HUES6 (cell line): ENCODE data around the gene CRIP1.

ENCODE experiments used
- H3K27ac ChIP-seq: 2 replicates; pipeline ENCODE4 v1.7.0; 2013; ENCODE audit warnings: low read depth, mild to moderate bottlenecking, low read length, inconsistent platforms
- H3K27me3 ChIP-seq: 2 replicates; pipeline ENCODE4 v1.6.1; 2013; ENCODE audit warnings: low read length; ENCODE audit not compliant: control insufficient read depth, insufficient read depth
- H3K36me3 ChIP-seq: 2 replicates; pipeline ENCODE4 v1.6.1; 2013; ENCODE audit warnings: low read length; ENCODE audit not compliant: control insufficient read depth, insufficient read depth
- H3K4me1 ChIP-seq: 2 replicates; pipeline ENCODE4 v1.6.1; 2013; ENCODE audit warnings: low read length; ENCODE audit not compliant: control insufficient read depth, insufficient read depth
- H3K4me3 ChIP-seq: 2 replicates; pipeline ENCODE4 v1.5.1; 2013; ENCODE audit warnings: low read depth, low read length
- H3K9ac ChIP-seq: one replicate; pipeline ENCODE4 v1.6.1; 2013; ENCODE audit warnings: mild to moderate bottlenecking, low read length
- H3K9me3 ChIP-seq: 2 replicates; pipeline ENCODE4 v1.6.1; 2013; ENCODE audit warnings: low read depth, low read length; ENCODE audit not compliant: control insufficient read depth, insufficient read depth

Gene CRIP1

DNA sequence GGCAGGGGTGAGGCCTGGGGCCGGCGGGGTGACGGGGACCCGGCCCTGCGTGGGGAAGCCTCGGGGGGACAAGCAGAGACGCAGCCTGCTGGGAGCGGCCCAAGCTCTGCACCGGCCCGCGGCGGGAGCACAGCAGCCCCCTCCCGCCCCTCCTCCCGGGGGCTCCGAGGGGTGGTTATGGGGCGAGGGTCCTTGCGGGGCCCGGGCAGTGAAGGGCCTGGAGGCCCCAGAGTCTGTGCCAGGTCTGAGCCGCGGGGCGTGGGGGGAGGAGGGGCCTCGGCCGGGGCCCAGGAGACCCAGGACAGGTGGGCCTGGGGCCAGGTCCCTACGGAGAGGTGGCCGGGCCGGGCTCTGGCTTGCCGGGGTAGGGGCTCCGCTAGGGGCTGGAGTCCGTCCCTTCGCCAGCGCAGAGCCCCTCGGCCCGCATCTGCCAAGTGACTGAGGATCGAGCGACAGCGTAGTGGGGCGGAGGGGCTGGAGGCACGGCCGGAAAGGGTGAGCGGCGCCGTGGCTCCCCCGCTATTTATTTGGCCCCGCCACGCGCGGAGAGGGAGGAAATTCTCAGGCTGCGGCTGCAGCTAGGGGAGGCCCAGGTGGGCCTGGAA is 40.2 kb downstream of the CRIP1 start:
- H3K4me1 ChIP-seq: peaks cover 4% of the 10 kb centered on the region; the same call in 1 of the 2 replicates
- peak overlapping the region; percentile 58 for H3K9ac ChIP-seq
- no peaks in the 10 kb centered on the region for H3K36me3 ChIP-seq
- H3K27me3 ChIP-seq: peaks cover 48% of the 10 kb centered on the region
- H3K9me3 ChIP-seq: peaks cover 8% of the 10 kb centered on the region; the same call in 1 of the 2 replicates
- H3K27ac ChIP-seq: no peak overlapping the region
- H3K4me3 ChIP-seq: peak overlapping the region; percentile 50

DNA sequence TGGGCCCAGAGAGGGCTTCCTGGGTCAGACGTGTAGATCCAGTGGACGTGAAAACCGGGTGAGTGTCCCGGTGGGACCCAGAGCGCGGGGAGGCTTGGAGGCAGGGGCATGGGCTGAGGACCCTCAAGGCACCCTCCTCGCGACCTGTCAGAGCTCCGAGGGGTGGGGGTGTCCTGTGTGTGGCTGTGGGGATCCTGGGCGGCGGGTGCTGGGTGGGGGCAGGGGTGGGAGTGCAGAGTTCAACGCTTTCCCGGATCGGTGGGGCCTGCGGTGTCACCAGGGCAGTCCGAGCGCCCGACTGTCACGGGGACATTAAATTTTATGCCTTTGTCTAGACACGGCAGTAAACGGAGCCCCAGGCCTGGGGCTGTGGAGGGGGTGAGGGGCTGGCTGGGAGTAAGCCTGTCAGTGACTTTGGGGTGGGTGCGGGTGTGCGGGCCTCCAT is 40.7 kb downstream of the CRIP1 start:
- Histone ChIP-seq H3K9ac (peak overlapping the region; percentile 58), H3K4me1 (peaks cover 4% of the 10 kb centered on the region; the same call in 1 of the 2 replicates), H3K27ac (no peak overlapping the region), H3K4me3 (peak overlapping the region; percentile 50), H3K9me3 (peaks cover 8% of the 10 kb centered on the region; the same call in 1 of the 2 replicates), H3K36me3 (no peaks in the 10 kb centered on the region), H3K27me3 (peaks cover 47% of the 10 kb centered on the region)

DNA sequence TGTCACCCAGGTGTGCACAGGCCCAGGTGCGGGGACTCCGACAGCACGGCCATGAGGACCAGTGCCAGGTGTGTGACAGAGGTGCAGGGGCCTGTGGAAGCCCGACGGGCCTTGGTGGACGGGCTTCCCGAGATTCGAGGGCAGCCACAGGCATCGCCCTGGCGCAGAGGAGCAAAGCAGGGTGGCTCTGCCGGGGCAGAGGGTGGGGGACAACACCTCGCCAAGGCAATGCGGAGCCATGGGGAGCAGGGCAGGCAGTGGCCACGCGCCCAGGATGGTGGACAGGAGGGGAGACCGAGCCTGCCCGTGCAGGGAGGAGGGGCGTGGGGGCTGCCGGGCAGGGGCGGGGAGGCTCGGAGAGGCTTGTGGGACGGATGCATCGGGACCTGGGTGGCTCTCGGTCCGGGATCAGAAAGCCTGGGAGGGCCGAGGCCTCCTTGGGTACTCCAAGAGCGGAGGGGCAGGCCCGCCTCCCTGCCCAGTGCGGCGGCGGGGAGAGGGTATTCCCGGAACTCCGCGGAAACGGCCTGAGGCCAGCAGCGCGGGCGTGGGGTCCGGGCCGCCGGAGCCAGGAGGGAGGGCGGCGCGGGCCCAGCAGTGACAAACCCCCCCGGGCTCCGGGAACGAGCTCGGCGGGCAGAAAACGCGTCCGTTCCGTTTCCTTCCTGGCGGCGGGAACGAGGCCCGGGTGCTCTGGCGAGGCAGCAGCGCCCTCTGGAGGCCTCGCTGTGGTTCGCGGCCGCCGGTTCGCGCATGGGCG is 41.3 kb downstream of the CRIP1 start:
- peaks cover 4% of the 10 kb centered on the region; the same call in 1 of the 2 replicates for H3K4me1 ChIP-seq
- peak overlapping the region; percentile 59 for H3K4me3 ChIP-seq
- H3K36me3 ChIP-seq: no peaks in the 10 kb centered on the region
- peak overlapping the region; percentile 42 for H3K9ac ChIP-seq
- H3K9me3 ChIP-seq: peaks cover 8% of the 10 kb centered on the region; the same call in 1 of the 2 replicates
- H3K27me3 ChIP-seq: peaks cover 45% of the 10 kb centered on the region
- H3K27ac ChIP-seq: no peak overlapping the region

DNA sequence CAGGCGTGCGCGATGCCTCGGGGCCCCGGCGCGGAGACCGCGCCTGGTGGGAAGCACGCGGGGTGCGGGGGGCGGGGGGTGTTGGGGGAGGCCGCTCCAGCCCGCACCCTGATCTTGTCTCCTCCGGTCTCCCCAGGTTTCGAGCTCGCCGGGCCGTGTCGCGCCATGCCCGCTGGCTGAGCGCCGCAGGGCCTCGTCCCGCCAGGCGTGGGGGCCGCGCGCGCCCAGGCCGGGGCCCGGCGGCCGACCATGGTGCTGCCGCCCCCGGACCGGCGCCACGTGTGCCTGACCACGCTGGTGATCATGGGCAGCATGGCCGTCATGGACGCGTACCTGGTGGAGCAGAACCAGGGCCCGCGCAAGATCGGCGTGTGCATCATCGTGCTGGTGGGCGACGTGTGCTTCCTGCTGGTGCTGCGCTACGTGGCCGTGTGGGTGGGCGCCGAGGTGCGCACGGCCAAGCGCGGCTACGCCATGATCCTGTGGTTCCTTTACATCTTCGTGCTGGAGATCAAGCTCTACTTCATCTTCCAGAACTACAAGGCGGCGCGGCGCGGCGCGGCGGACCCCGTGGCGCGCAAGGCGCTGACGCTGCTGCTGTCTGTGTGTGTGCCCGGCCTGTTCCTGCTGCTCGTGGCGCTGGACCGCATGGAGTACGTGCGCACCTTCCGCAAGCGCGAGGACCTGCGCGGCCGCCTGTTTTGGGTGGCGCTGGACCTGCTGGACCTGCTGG is 42.1 kb downstream of the CRIP1 start:
- peaks cover 45% of the 10 kb centered on the region for H3K27me3 ChIP-seq
- no peak overlapping the region for H3K27ac ChIP-seq
- peaks cover 10% of the 10 kb centered on the region; the same call in 1 of the 2 replicates for H3K9me3 ChIP-seq
- H3K4me3 ChIP-seq: peak overlapping the region; percentile 33
- H3K9ac ChIP-seq: peak overlapping the region; percentile 30
- H3K4me1 ChIP-seq: peaks cover 4% of the 10 kb centered on the region; the same call in 1 of the 2 replicates
- H3K36me3 ChIP-seq: no peaks in the 10 kb centered on the region

DNA sequence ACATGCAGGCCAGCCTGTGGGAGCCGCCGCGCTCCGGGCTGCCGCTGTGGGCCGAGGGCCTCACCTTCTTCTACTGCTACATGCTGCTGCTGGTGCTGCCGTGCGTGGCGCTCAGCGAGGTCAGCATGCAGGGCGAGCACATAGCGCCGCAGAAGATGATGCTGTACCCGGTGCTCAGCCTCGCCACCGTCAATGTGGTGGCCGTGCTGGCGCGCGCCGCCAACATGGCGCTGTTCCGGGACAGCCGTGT is 42.6 kb downstream of the CRIP1 start:
- Histone ChIP-seq H3K9me3 (peaks cover 10% of the 10 kb centered on the region; the same call in 1 of the 2 replicates), H3K4me3 (no peak overlapping the region), H3K27me3 (peaks cover 44% of the 10 kb centered on the region), H3K36me3 (no peaks in the 10 kb centered on the region), H3K9ac (no peak overlapping the region), H3K4me1 (peaks cover 4% of the 10 kb centered on the region; the same call in 1 of the 2 replicates), H3K27ac (no peak overlapping the region)

DNA sequence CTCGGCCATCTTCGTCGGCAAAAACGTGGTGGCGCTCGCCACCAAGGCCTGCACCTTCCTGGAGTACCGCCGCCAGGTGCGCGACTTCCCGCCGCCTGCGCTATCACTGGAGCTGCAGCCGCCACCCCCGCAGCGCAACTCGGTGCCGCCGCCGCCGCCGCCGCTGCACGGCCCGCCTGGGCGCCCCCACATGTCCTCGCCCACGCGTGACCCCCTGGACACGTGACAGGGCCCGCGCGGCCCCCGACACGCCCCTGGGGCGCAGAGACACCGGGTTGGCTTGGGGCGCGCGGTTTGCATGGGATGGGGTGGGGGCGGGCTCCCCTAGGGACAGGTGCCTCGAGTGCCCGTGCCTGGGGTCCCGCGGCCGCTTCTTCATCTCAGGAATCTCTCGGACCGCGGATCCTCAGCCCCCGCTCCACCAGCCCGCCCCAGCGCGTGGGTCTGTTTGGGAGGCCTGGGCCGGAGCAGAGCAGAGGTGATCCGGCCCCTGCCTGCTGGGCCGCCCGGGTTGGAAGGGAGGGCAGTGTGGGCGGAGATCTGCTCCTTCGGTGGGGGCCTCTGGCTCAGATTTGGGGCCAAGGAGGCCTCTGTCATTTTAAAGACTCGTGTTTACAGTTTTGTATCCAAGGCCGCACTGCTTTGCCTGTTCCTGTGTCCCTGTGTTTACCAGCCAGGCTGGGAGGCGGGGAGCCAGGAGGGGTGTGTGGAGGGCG is 43.0 kb downstream of the CRIP1 start:
- Histone ChIP-seq H3K9ac (no peak overlapping the region), H3K36me3 (no peaks in the 10 kb centered on the region), H3K27me3 (peaks cover 39% of the 10 kb centered on the region), H3K27ac (no peak overlapping the region), H3K9me3 (peaks cover 10% of the 10 kb centered on the region; the same call in 1 of the 2 replicates), H3K4me3 (no peak overlapping the region), H3K4me1 (peaks cover 4% of the 10 kb centered on the region; the same call in 1 of the 2 replicates)

DNA sequence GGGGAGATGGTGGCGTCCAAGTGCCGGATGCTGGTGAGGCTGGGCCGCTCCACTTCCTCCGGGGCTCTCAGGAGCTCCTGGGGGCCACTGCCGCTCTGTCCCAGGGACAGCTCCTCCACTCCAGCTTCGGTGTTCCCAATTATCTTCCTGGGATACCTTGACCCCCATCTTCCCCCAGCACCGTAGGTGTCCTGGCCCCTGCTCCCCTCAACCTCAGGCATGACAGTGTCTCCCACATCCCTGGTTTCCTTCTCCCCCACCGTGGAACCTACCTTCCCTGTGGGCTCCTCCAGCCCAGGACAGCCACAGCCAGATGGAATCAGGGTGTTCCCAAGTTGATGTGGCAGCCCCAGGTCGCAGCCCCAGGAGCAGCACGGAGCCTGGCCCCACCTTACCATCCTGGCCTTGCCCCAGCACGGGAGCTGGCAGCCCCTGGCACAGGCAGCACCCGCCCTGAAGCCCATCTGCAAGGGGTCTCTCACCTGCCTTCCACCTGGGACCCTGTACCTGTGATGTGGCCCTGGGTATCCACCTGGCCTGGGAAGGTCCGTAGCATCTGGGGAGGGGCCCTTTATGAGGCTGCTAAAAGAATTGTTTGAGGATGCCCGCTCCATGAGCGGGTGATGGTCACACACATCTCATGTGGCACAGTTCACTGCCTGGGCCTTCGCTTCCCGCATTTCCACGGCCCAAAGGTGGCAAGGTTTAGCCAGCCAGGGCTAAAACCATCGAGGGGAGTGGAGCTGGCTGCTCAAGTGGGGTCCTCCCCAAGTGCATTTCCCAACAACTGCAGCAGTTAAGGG is 43.8 kb downstream of the CRIP1 start:
- no peaks in the 10 kb centered on the region for H3K36me3 ChIP-seq
- H3K4me3 ChIP-seq: no peak overlapping the region
- H3K4me1 ChIP-seq: peaks cover 4% of the 10 kb centered on the region; the same call in 1 of the 2 replicates
- peaks cover 13% of the 10 kb centered on the region; the same call in 1 of the 2 replicates for H3K9me3 ChIP-seq
- peaks cover 33% of the 10 kb centered on the region for H3K27me3 ChIP-seq
- H3K27ac ChIP-seq: no peak overlapping the region
- no peak overlapping the region for H3K9ac ChIP-seq

DNA sequence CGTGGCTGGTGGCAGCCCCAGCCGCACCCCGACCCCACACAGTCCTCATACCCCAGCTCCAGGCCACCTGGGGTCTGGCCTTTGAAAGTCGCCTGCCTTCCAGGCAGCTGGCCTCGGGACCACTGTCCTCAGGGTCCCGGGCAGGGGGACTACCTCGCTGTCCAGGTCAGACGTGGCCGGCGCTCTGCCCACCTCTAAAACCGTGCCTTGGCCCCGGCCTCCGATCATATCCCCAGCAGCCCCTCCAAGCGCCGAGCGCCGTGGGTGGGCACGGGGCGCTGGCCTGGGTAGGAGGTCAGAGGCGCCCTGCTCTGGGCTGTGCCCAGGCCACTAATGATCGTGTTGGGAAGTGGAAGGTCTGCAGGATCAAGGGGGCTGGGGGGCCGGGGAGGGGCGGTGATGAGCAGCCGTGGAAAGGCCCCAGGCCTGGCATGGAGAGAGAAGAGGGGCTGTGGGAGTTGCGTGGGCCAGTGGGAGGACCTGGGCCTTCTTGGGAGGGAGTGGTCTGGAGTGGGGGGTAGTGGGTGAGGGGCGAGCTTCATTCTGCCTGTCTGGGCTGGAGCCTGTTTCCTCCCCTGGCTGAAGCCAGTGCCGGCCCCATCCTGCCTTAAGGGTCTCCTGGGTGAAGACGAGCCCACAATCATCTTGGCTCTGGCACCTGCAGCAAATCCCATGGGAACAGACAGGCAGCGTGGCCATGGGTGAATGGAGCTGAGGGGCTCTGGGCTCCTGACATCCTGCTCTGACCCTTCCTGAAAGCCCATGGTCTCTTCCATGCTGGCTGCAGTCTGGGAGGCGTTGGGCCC is 44.6 kb downstream of the CRIP1 start:
- Histone ChIP-seq H3K27ac (no peak overlapping the region), H3K36me3 (no peaks in the 10 kb centered on the region), H3K4me1 (no peaks in the 10 kb centered on the region), H3K9me3 (peaks cover 17% of the 10 kb centered on the region; the same call in 1 of the 2 replicates), H3K4me3 (no peak overlapping the region), H3K27me3 (peaks cover 26% of the 10 kb centered on the region), H3K9ac (no peak overlapping the region)

DNA sequence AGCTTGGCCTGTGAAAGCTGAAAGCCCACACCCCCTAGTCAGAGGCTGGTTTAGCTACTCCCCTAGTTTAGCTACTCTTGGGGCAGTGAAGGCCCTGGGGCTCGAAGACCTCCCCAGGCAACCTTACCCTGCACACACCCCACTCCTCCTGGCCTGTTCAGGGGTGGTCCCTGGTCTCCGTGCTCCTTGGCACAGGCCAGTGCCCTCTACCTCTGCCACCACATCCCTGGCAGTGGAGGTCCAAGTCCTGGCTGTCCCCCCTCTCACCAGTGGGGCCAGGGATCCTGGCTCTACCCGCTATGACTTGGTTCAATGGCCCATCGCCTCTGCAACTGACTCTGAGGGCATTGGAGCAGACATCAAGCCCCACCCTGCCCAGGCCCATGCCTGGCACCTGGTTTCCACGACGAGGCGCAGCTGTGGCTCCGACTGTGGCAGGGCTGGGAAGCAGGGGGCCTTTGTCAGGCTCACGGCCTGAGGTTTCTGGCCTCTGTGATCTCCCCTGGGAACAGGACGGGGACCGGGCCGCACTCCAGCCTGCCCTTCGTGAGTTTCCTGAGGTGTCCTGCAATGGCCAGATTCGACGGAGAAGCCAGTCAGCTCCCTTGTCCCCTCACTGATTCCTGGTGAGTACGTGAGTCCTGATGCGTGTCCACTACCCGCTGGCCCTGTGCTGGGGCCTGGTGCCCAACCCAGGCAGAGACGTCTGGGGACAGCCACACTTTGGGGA is 45.4 kb downstream of the CRIP1 start:
- no peak overlapping the region for H3K4me3 ChIP-seq
- H3K36me3 ChIP-seq: no peaks in the 10 kb centered on the region
- no peak overlapping the region for H3K27ac ChIP-seq
- H3K9ac ChIP-seq: no peak overlapping the region
- H3K4me1 ChIP-seq: no peaks in the 10 kb centered on the region
- peaks cover 22% of the 10 kb centered on the region for H3K27me3 ChIP-seq
- H3K9me3 ChIP-seq: peaks cover 21% of the 10 kb centered on the region; the same call in 1 of the 2 replicates
